Measurements from ENCODE around the gene TRPM4. TPM values are rescaled to one million over a fixed set of nuclear protein-coding genes. Genes with fewer than 3 reads are reported as not detected.
A peak's percentile ranks its signal among the peaks of the same experiment; 100 is the strongest.

TRPM4 gene
- total RNA-seq, 1 donor from 2014 or later: 31.5 TPM

GRCh38 chr19:49186108-49186507, 28.5 kb downstream of the TRPM4 start:
- H3K27ac ChIP-seq (replicated peaks): no peak overlapping the region
- peaks cover 92% of the 10 kb centered on the region for H3K36me3 ChIP-seq
- no peak overlapping the region for H3K4me3 ChIP-seq
- H3K27me3 ChIP-seq (ENCODE audit: low read depth): no peaks in the 10 kb centered on the region
- intact Hi-C loops (cut with micrococcal nuclease): no loop called here
- H3K9me3 ChIP-seq (replicated peaks): peaks cover 11% of the 10 kb centered on the region
- peaks cover 17% of the 10 kb centered on the region for H3K4me1 ChIP-seq
- DNase-seq: no peak
- TF ChIP-seq, protein P1, sequence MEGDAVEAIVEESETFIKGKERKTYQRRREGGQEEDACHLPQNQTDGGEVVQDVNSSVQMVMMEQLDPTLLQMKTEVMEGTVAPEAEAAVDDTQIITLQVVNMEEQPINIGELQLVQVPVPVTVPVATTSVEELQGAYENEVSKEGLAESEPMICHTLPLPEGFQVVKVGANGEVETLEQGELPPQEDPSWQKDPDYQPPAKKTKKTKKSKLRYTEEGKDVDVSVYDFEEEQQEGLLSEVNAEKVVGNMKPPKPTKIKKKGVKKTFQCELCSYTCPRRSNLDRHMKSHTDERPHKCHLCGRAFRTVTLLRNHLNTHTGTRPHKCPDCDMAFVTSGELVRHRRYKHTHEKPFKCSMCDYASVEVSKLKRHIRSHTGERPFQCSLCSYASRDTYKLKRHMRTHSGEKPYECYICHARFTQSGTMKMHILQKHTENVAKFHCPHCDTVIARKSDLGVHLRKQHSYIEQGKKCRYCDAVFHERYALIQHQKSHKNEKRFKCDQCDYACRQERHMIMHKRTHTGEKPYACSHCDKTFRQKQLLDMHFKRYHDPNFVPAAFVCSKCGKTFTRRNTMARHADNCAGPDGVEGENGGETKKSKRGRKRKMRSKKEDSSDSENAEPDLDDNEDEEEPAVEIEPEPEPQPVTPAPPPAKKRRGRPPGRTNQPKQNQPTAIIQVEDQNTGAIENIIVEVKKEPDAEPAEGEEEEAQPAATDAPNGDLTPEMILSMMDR (IDR thresholded peaks at IDR 0.05; ENCODE audit: borderline replicate concordance): no peak

DNA sequence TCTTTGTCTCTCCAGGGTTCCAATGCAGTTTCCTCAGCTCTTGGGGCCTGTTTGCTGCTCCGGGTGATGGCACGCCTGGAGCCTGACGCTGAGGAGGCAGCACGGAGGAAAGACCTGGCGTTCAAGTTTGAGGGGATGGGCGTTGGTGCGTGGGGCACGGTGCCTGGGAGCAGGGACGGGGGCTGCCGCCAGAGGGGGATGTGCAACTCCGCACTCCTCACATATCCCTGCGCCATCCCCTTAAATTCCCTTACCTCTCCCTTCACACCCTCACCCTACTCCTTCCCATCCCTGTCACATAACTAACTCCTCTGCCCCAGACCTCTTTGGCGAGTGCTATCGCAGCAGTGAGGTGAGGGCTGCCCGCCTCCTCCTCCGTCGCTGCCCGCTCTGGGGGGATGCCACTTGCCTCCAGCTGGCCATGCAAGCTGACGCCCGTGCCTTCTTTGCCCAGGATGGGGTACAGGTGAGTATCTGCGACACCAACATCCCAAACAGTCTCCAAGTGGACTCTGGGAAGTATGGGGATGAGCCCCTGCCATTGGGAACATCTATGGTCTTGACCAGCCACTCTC, 31.1 kb downstream of the TRPM4 start:
- peak overlapping the region; percentile 75 for H3K27ac ChIP-seq (replicated peaks)
- no peak for DNase-seq
- no peaks in the 10 kb centered on the region for H3K27me3 ChIP-seq (ENCODE audit: low read depth)
- H3K4me3 ChIP-seq: no peak overlapping the region
- TF ChIP-seq, protein P1 (IDR thresholded peaks at IDR 0.05; ENCODE audit: borderline replicate concordance): no peak
- H3K36me3 ChIP-seq: peaks cover 98% of the 10 kb centered on the region
- peaks cover 11% of the 10 kb centered on the region for H3K9me3 ChIP-seq (replicated peaks)
- H3K4me1 ChIP-seq: peaks cover 17% of the 10 kb centered on the region
- intact Hi-C loops (cut with micrococcal nuclease): no loop called here

- Histone ChIP-seq H3K36me3 (peaks cover 97% of the 10 kb centered on the region), H3K27ac (replicated peaks) (peak overlapping the region; percentile 75), H3K27me3 (ENCODE audit: low read depth) (no peaks in the 10 kb centered on the region), H3K4me3 (no peak overlapping the region), H3K9me3 (replicated peaks) (peaks cover 5% of the 10 kb centered on the region), H3K4me1 (peaks cover 17% of the 10 kb centered on the region)
- DNase-seq: no peak
- TF ChIP-seq, protein P1 (IDR thresholded peaks at IDR 0.05; ENCODE audit: borderline replicate concordance): no peak
- intact Hi-C loops (cut with micrococcal nuclease): no loop called here
These were observed 31.7 kb downstream of the TRPM4 start for GRCh38 chr19:49189259-49189658.

DNA sequence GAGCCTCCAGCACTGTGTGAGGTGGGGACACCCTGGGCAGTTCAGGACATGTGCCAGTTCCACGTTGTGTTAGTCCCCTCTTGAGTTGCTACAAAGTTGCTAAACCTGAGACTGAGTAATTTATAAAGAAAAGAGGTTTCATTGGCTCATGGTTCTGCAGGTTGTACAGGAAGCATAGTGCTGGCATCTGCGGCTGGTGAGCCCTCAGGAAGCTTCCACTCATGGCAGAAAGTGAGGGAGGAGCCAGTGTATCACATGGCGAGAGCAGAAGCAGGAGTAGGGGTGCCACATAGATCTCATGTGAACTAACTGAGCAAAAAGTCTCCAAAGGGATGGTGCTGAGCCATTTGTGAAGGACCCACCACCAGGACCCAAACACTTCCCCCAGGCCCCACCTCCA, 33.2 kb downstream of the TRPM4 start:
- H3K9me3 ChIP-seq (replicated peaks): no peaks in the 10 kb centered on the region
- no peak for DNase-seq
- H3K27ac ChIP-seq (replicated peaks): peak overlapping the region; percentile 75
- intact Hi-C loops (cut with micrococcal nuclease): no loop called here
- H3K36me3 ChIP-seq: peaks cover 93% of the 10 kb centered on the region
- H3K4me3 ChIP-seq: no peak overlapping the region
- no peaks in the 10 kb centered on the region for H3K27me3 ChIP-seq (ENCODE audit: low read depth)
- TF ChIP-seq, protein P1 (IDR thresholded peaks at IDR 0.05; ENCODE audit: borderline replicate concordance): no peak
- peaks cover 17% of the 10 kb centered on the region for H3K4me1 ChIP-seq

- intact Hi-C loops (cut with micrococcal nuclease): no loop called here
- no peaks in the 10 kb centered on the region for H3K27me3 ChIP-seq (ENCODE audit: low read depth)
- no peaks in the 10 kb centered on the region for H3K9me3 ChIP-seq (replicated peaks)
- H3K4me1 ChIP-seq: peaks cover 40% of the 10 kb centered on the region
- H3K36me3 ChIP-seq: peaks cover 81% of the 10 kb centered on the region
- H3K27ac ChIP-seq (replicated peaks): no peak overlapping the region
- no peak overlapping the region for H3K4me3 ChIP-seq
- DNase-seq: no peak
- TF ChIP-seq, protein P1 (IDR thresholded peaks at IDR 0.05; ENCODE audit: borderline replicate concordance): no peak
These were observed 36.3 kb downstream of the TRPM4 start for GRCh38 chr19:49193822-49194394.

Data from left ventricle myocardium inferior (tissue), 1 donor.